ENCODE data around the gene S100A10. TPM values are rescaled to one million over a fixed set of nuclear protein-coding genes. Genes with fewer than 3 reads are reported as not detected.
A peak's percentile ranks its signal among the peaks of the same experiment; 100 is the strongest.

Gene S100A10
- total and polyA plus RNA-seq, 11 donors = 55.5 to 403 (median 196) TPM

DNA sequence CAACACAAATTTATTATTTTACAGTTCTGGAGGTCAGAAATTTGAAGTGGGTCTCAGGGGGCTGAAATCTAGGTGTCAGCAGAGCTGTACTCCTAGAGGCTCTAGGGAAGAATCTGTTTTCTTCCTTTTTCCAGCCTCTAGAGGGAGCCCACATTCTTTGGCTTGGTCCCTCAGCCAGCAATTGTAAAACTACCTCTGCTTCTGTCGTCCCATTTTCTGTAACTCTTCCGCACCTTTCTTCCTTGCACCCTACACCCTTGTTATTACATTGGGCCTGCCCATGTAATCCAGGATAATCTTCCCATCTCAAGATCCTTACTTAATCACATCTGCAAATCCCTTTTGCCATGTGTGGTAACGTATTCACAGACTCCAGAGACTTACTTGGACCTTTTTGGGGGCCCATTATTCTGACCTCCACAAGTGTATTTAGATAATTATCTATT, 59.6 kb downstream of the S100A10 start:
- Histone ChIP-seq H3K4me3 (no peak overlapping the region), H3K36me3 (no peaks in the 10 kb centered on the region), H3K27me3 (no peaks in the 10 kb centered on the region), H3K27ac (no peak overlapping the region), H3K9me3 (no peaks in the 10 kb centered on the region), H3K4me1 (no peaks in the 10 kb centered on the region)
- no peak for TF ChIP-seq POLR2A (IDR thresholded peaks at IDR 0.05)
- TF ChIP-seq, protein P1, sequence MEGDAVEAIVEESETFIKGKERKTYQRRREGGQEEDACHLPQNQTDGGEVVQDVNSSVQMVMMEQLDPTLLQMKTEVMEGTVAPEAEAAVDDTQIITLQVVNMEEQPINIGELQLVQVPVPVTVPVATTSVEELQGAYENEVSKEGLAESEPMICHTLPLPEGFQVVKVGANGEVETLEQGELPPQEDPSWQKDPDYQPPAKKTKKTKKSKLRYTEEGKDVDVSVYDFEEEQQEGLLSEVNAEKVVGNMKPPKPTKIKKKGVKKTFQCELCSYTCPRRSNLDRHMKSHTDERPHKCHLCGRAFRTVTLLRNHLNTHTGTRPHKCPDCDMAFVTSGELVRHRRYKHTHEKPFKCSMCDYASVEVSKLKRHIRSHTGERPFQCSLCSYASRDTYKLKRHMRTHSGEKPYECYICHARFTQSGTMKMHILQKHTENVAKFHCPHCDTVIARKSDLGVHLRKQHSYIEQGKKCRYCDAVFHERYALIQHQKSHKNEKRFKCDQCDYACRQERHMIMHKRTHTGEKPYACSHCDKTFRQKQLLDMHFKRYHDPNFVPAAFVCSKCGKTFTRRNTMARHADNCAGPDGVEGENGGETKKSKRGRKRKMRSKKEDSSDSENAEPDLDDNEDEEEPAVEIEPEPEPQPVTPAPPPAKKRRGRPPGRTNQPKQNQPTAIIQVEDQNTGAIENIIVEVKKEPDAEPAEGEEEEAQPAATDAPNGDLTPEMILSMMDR (IDR thresholded peaks at IDR 0.05) = peak; percentile 73 to 95 (median 86)
- intact Hi-C loops (cut with DNase I) = loop anchor here (1.0 to 10.0 kb wide), 8 partner anchors 33 to 251 kb away; no protein-coding TSS in a partner anchor
- ATAC-seq (peak; percentile 71 to 91 (median 86)), DNase-seq (peak in 2 of 5 donors; percentile 30 to 48)
- 27 to 33% (median 29%) methylated on average over 3 of the region's 3 CpGs for whole genome bisulfite sequencing, 4 donors

Other genes with a start within 250 kb of the S100A10 start
- 10 to 100 TPM; 35.8 to 53.2 (median 46.3) TPM for gene MRPL9, start 230.4 kb downstream of the S100A10 start, total RNA-seq
- 10 to 100 TPM; 45.2 to 57.9 TPM for gene MRPL9, start 230.4 kb downstream of the S100A10 start, polyA plus RNA-seq
- 1 to 10 TPM; 3.2 to 9.8 (median 4.8) TPM for gene TDRKH, start 203.4 kb downstream of the S100A10 start, total RNA-seq
- 1 to 10 TPM; 2.7 to 6.5 TPM for gene TDRKH, start 203.4 kb downstream of the S100A10 start, polyA plus RNA-seq
- 1 to 10 TPM in 1 of 9 donors, under 1 TPM in 8; 0.37 to 1.0 (median 0.60) TPM for gene LINGO4, start 188.4 kb downstream of the S100A10 start, total RNA-seq
- gene LINGO4, start 188.4 kb downstream of the S100A10 start, polyA plus RNA-seq = under 1 TPM; 0.11 to 0.38 TPM
- 10 to 100 TPM in 6 of 9 donors, 1 to 10 TPM in 3; 3.6 to 58.9 (median 12.4) TPM for gene RORC, start 162.1 kb downstream of the S100A10 start, total RNA-seq
- gene RORC, start 162.1 kb downstream of the S100A10 start, polyA plus RNA-seq = 10 to 100 TPM in 1 of 2 donors, 1 to 10 TPM in 1; 6.8 to 11.8 TPM
- under 1 TPM in 2 of 9 donors, not detected in 7; 0.14 to 0.28 TPM for gene C2CD4D, start 154.0 kb downstream of the S100A10 start, total RNA-seq
- gene C2CD4D, start 154.0 kb downstream of the S100A10 start, polyA plus RNA-seq = not detected
- gene THEM5, start 140.1 kb downstream of the S100A10 start, total RNA-seq = under 1 TPM in 1 of 9 donors, not detected in 8; 0.52 TPM
- gene THEM5, start 140.1 kb downstream of the S100A10 start, polyA plus RNA-seq = not detected
- gene THEM4, start 84.3 kb downstream of the S100A10 start, total RNA-seq = 10 to 100 TPM; 14.2 to 17.0 (median 15.0) TPM
- 10 to 100 TPM; 14.8 to 25.5 TPM for gene THEM4, start 84.3 kb downstream of the S100A10 start, polyA plus RNA-seq
- 100 to 1,000 TPM in 4 of 9 donors, 10 to 100 TPM in 5; 44.9 to 368 (median 80.7) TPM for gene S100A11, start 43.1 kb upstream of the S100A10 start, total RNA-seq
- 100 to 1,000 TPM; 179 to 571 TPM for gene S100A11, start 43.1 kb upstream of the S100A10 start, polyA plus RNA-seq
- not detected for gene TCHHL1, start 95.2 kb upstream of the S100A10 start, total RNA-seq
- gene TCHHL1, start 95.2 kb upstream of the S100A10 start, polyA plus RNA-seq = not detected
- under 1 TPM in 2 of 9 donors, not detected in 7; 0.05 TPM for gene TCHH, start 121.6 kb upstream of the S100A10 start, total RNA-seq
- gene TCHH, start 121.6 kb upstream of the S100A10 start, polyA plus RNA-seq = under 1 TPM in 1 of 2 donors, not detected in 1; 0.01 TPM
- gene RPTN, start 165.4 kb upstream of the S100A10 start, total RNA-seq = not detected
- gene RPTN, start 165.4 kb upstream of the S100A10 start, polyA plus RNA-seq = not detected
- gene HRNR, start 230.3 kb upstream of the S100A10 start, total RNA-seq = not detected
- gene HRNR, start 230.3 kb upstream of the S100A10 start, polyA plus RNA-seq = under 1 TPM in 1 of 2 donors, not detected in 1; 0.04 TPM

All from heart left ventricle (tissue), 16 donors.